H54 (cell line): ENCODE data around the gene USP44.
A peak's percentile ranks its signal among the peaks of the same experiment; 100 is the strongest.
"Not testable (repeated sequence)": the region's sequence is repeated elsewhere in the genome, so short reads cannot be mapped to it uniquely, and the experiment has no call there.

Experiments used
- DNase-seq: peaks from one replicate; pipeline ENCODE4 v3.0.0; 2011; ENCODE audit warnings: low spot score, mixed read lengths; ENCODE audit not compliant: insufficient read length
- FAIRE-seq: peaks from 3 replicates; lab custom pipeline; 2011; peaks lifted over from hg19 to GRCh38; lab: Jason Lieb, UNC
- POLR2A ChIP-seq: IDR thresholded peaks from 2 replicates; pipeline ENCODE4 v1.6.1; 2011; ENCODE audit warnings: low read depth, mild to moderate bottlenecking, low read length

The USP44 gene

GRCh38 chr12:95551305-95551704 lies at the start of gene USP44:
TSS of gene USP44 (minus strand) at chr12:95551476. CDS start at chr12:95534256, 17,220 bp downstream.
- DNase-seq (no peak), FAIRE-seq (no peak)
- TF ChIP-seq POLR2A, result no peak

GRCh38 chr12:95600567-95600966 lies 49.3 kb upstream of the USP44 start:
- DNase-seq (no peak), FAIRE-seq (no peak)

GRCh38 chr12:95599880-95600279 lies 48.6 kb upstream of the USP44 start:
- DNase-seq, result no peak
- no peak for TF ChIP-seq POLR2A
- FAIRE-seq, result no peak

More at GRCh38 chr12:95600567-95600966, 49.3 kb upstream of the USP44 start:
- no peak for TF ChIP-seq POLR2A

GRCh38 chr12:95594136-95594535 lies 42.9 kb upstream of the USP44 start:
- no peak for TF ChIP-seq POLR2A
- no peak for FAIRE-seq

GRCh38 chr12:95593266-95593871 lies 42.1 kb upstream of the USP44 start:
- FAIRE-seq (no peak), DNase-seq (no peak)
- no peak for TF ChIP-seq POLR2A

More at GRCh38 chr12:95594136-95594535, 42.9 kb upstream of the USP44 start:
- no peak for DNase-seq

- DNase-seq (no peak), FAIRE-seq (no peak)
- no peak for TF ChIP-seq POLR2A
Measured at GRCh38 chr12:95591731-95592130, 40.5 kb upstream of the USP44 start.

- DNase-seq, result no peak
- no peak for FAIRE-seq
- no peak for TF ChIP-seq POLR2A
Measured at GRCh38 chr12:95590775-95591174, 39.5 kb upstream of the USP44 start.

- TF ChIP-seq POLR2A, result no peak
- DNase-seq, result no peak
- no peak for FAIRE-seq
Measured at GRCh38 chr12:95583933-95584332, 32.7 kb upstream of the USP44 start.

- TF ChIP-seq POLR2A, result no peak
- DNase-seq (peak; percentile 10), FAIRE-seq (peak; percentile 90)
Measured at GRCh38 chr12:95582230-95583058, 31.2 kb upstream of the USP44 start.

GRCh38 chr12:95577820-95578219 lies 26.5 kb upstream of the USP44 start:
- FAIRE-seq (no peak), DNase-seq (no peak)
- TF ChIP-seq POLR2A, result no peak

GRCh38 chr12:95574799-95575452 lies 23.6 kb upstream of the USP44 start:
- FAIRE-seq, result peak; percentile 86

GRCh38 chr12:95573951-95574576 lies 22.8 kb upstream of the USP44 start:
- TF ChIP-seq POLR2A, result no peak
- FAIRE-seq, result no peak
- DNase-seq, result no peak

More at GRCh38 chr12:95574799-95575452, 23.6 kb upstream of the USP44 start:
- no peak for DNase-seq
- no peak for TF ChIP-seq POLR2A

GRCh38 chr12:95571369-95571768 lies 20.1 kb upstream of the USP44 start:
- no peak for DNase-seq
- TF ChIP-seq POLR2A, result no peak
- FAIRE-seq, result no peak

GRCh38 chr12:95568045-95568444 lies 16.8 kb upstream of the USP44 start:
- DNase-seq, FAIRE-seq: not testable (repeated sequence)

- FAIRE-seq (no peak), DNase-seq (no peak)
- no peak for TF ChIP-seq POLR2A
Measured at GRCh38 chr12:95557625-95558024, 6.3 kb upstream of the USP44 start.
